GM21576 (cell line): Measurements from ENCODE around the gene SYMPK.
"Not testable (repeated sequence)": the region's sequence is repeated elsewhere in the genome, so short reads cannot be mapped to it uniquely, and the experiment has no call there.

Source experiments
- ATAC-seq: cut with Tn5 transposase; IDR thresholded peaks from one replicate; pipeline ENCODE4 v1.9.1; 2021; ENCODE audit warnings: mild to moderate bottlenecking, moderate library complexity; ENCODE audit not compliant: unreplicated experiment

The SYMPK gene

GRCh38 chr19:45870798-45871197 lies 7.9 kb upstream of the SYMPK start:
- ATAC-seq, result no peak

- ATAC-seq, result not testable (repeated sequence)
These were observed 4.3 kb upstream of the SYMPK start for GRCh38 chr19:45867241-45867640.

DNA sequence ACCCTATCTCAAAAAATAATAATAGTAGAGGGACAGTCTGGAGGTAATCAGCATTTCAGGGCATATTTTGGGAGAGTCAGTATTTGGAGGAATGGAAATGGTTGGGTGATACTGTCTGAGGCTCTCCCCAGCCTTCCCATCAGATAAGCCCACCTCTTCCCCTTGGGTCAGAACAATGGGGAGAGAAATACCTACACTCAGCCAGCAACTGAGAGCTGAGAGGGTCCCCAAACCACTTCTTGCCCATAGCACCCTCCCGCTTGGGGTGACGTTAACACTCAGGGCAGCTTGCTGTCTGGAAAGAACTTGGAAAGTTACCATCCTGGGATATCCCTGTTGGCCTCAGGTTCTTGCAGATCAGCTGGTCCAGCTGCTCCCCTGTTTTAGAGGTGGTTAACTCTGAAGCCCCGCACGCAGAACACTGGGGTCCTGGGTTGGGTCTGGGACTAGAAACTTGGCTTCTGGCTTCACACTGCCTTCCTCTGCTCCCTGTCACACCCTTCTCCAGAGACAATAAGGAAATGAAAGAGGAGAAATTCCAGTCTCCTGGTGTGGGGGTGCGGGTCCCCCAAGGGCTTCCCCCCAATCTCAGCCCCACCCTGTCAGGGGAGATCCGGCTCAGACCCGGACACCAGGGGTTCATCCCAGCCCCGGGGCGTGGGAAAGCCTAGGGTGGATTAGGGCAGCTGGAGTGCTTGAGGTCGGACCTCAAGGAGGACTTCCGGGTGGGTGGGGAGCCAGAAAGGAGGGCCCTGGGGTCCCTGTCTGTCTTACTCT lies 3.6 kb upstream of the SYMPK start:
- ATAC-seq, result no peak

DNA sequence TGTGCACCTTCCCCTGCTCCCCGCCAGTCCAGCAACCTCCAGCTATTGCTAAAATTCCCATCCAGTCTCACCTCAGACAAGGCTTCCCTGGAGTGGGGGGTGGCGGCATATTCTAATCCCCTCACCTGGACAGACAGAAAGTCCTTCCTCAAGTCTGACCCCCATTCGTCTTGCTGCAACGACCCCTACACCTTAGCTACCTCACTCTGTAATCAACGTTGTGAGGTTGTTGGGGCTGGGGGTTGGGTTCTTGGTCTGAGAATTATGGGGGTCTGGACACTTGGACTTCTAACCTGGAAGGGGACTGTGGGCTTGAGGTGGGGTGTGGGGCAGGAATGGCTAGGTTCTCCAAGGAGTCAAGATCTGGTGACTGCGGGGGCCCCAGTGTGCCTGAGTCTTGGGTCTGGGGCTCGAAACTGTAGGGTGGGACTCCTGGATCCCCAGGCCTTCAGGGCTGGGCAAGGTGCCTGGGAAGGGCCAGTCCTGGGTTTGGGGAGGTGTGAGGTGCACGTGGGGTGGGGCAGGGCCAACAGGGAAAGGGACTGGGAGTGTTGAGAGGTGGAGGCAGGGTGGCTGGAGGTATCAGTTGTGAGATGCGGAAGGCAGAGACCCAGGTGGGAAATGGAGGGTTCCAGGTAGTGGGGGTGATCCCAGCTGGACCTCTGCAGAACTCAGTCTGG lies 2.5 kb upstream of the SYMPK start:
- no peak for ATAC-seq

DNA sequence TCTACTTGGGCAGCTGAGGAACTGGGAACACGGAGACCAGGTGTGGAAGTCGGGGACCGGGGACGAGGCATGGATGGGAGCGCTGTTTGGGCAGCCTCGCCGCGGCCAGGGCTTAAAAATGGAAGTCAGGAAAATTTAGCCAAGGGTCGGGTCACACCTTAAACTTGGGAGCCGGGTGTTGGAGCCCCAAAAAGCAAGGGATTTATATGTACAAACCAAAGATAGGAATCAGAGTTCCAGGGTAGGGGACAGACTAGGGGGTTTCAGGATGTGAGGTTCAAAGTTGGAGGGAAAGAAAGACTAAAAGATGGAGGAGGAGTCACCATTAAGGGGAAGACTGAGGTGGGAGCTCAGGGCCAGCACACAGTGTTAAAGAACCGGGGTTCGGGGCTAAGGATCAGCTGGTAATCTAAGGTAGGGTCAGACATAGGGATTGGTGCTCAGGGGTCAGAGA lies 1.7 kb upstream of the SYMPK start:
- no peak for ATAC-seq

- ATAC-seq, result no peak
These were observed 1.1 kb upstream of the SYMPK start, which contains the start of gene FOXA3 for GRCh38 chr19:45863840-45864628. Gene FOXA3, plus strand, starts transcription at chr19:45864326. Its CDS starts 131 bp downstream, at chr19:45864457.

DNA sequence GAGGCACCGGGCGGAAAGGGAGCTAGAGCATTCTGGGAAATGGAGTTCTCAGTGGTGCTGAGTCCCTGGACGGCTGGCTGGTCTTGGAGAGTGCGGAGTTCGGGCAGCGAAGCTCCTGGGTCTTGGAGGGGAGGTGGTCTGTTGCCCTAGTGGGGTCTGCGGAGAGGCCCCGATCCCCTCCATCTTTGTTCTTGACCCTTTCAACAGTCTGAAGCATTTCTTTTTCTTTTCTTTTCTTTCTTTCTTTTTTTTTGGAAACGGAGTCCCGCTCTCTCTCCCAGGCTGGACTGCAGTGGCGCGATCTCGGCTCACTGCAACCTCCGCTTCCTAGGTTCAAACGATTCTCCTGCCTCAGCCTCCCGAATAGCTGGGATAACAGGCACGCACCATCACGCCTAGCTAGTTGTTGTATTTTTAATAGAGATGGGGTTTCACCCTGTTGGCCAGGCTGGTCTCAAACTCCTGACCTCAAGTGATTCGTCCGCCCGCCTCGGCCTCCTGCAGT lies 440 bp upstream of the SYMPK start:
- ATAC-seq, result no peak

- ATAC-seq, result no peak
These were observed 730 bp downstream of the SYMPK start for GRCh38 chr19:45862271-45862563.

- no peak for ATAC-seq
These were observed 2.3 kb downstream of the SYMPK start for GRCh38 chr19:45860359-45861259.

GRCh38 chr19:45854167-45854778 lies 8.7 kb downstream of the SYMPK start:
- ATAC-seq, result no peak

GRCh38 chr19:45852983-45853382 lies 10.0 kb downstream of the SYMPK start:
- no peak for ATAC-seq

GRCh38 chr19:45852145-45852750 lies 10.7 kb downstream of the SYMPK start:
- ATAC-seq, result no peak

GRCh38 chr19:45848922-45849321 lies 14.0 kb downstream of the SYMPK start:
- no peak for ATAC-seq

DNA sequence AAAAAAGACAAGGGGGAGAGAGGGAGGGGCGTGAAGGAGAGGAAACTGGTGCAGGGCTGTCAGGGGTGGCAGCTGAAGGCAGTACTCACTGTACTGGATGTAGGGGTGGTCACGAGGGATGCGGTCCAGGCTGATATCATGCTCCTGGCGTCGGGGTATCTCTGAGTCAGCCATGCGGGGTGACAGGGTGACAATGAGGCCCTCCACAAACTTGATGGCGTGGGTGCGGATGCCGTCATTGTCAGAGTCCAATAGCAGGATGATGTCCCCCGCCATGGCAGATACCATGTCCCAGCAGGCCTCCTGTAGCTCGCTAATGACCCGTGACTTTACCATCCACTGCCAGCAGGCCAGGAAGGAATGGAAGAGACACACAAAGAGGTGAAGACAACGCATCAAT lies 15.3 kb downstream of the SYMPK start:
- ATAC-seq, result no peak

- ATAC-seq, result no peak
These were observed 20.7 kb downstream of the SYMPK start for GRCh38 chr19:45842198-45842597.

DNA sequence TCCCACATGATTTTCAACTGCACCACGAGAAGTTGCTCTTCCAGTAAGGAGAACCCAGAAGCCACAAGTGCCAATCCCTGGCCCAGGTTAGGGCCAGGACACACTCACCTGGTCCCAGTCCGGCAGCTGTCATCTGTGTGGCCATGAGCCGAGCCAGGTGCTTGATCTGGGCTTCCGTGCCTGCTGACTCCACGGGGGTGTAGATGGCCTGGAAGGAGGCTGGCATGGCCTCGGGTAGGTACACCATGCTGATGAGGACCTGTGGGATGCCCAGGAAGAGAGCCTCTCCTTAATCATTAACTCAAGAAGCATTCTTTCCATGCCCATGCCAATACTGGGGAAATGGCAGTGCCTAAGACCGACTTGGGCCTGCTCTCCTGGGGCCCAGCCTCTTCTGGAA lies 28.0 kb downstream of the SYMPK start:
- no peak for ATAC-seq

GRCh38 chr19:45828945-45829344 lies 34.0 kb downstream of the SYMPK start:
- no peak for ATAC-seq

- no peak for ATAC-seq
These were observed 34.4 kb downstream of the SYMPK start for GRCh38 chr19:45828523-45828922.

GRCh38 chr19:45827459-45828093 lies 35.4 kb downstream of the SYMPK start:
- ATAC-seq, result no peak
